Adrenal gland (tissue), 12 donors: Measurements from ENCODE around the gene TMEM256. TPM values are rescaled to one million over a fixed set of nuclear protein-coding genes. Genes with fewer than 3 reads are reported as not detected.

Experiments
- DNase-seq, 7 donors: peaks; one replicate each; pipeline ENCODE4 v3.0.0-alpha.2; 2019 to 2020
- H3K27ac ChIP-seq, 5 donors: fragments of 200-600 bp; sonication (generic) in 4 of 5; 1 replicate in 3 of 5; 2 replicates in 2 of 5; pipeline versions ENCODE4 v1.5.1 to v1.8.0; 2016 to 2020; ENCODE audit warnings: mild to moderate bottlenecking in 1 of 5
- H3K27me3 ChIP-seq: fragments of 200-600 bp; 2 replicates; pipeline ENCODE4 v1.8.0; 2021
- H3K36me3 ChIP-seq, 2 donors: fragments of 200-600 bp; replicated peaks in 1 of 2; 1 replicate in 1 of 2; 2 replicates in 1 of 2; pipeline versions ENCODE4 v1.5.1 to v1.8.0; 2018 to 2022
- H3K4me1 ChIP-seq, 2 donors: fragments of 200-600 bp; replicated peaks in 1 of 2; 1 replicate in 1 of 2; 2 replicates in 1 of 2; pipeline versions ENCODE4 v1.5.1 to v1.8.0; 2018 to 2021
- H3K4me3 ChIP-seq, 4 donors: fragments of 200-600 bp; sonication (generic) in 3 of 4; one replicate each; pipeline ENCODE4 v1.5.1; 2016 to 2018
- H3K9me3 ChIP-seq, 3 donors: fragments of 200-600 bp; sonication (generic) in 1 of 3; replicated peaks in 1 of 3; 1 replicate in 2 of 3; 2 replicates in 1 of 3; pipeline versions ENCODE4 v1.5.1 to v1.8.0; 2016 to 2021
- CTCF ChIP-seq, 6 experiments: fragments of 450-650 bp in 4 of 6; fragments of 200-600 bp in 2 of 6; sonication (generic) in 1 of 6; IDR thresholded peaks; 1 replicate in 5 of 6; 2 replicates in 1 of 6; pipeline versions ENCODE4 v1.5.1 to v1.8.0; 2016 to 2021; ENCODE audit warnings: antibody characterized with exemption in 6 of 6, mild to moderate bottlenecking in 2 of 6, moderate library complexity in 1 of 6
- POLR2A ChIP-seq, 2 donors: fragments of 450-650 bp; IDR thresholded peaks; one replicate each; pipeline ENCODE4 v1.6.1; 2017; ENCODE audit warnings: antibody characterized with exemption in 2 of 2, mild to moderate bottlenecking in 2 of 2, moderate library complexity in 1 of 2
- WGBS, 4 donors: extraction: QIAGEN DNeasy Blood & Tissue Kit in 2 of 4; methylation state at CpG; one replicate each; pipeline versions ENCODE4 v1.1.5 to v1.1.7; 2013 to 2017; 5-methylcytosine and 5-hydroxymethylcytosine counted together
- intact Hi-C, 2 donors: fragments of 100-400 bp; cut with DNase I; formaldehyde crosslinking; loops; one replicate each; pipeline versions ENCODE4 v1.14.1 to v1.15.0; 2022 to 2023
- polyA plus RNA-seq, 3 donors: library from polyadenylated mRNA; stranded (reverse); fragments of 200-250 nt in 2 of 3; fragments of 350-450 nt in 1 of 3; fragmentation: Illumina TruSeq in 1 of 3; extraction: RNeasy Lipid Tissue Mini Kit (QIAGEN cat#74804) in 1 of 3; gene quantifications; one replicate each; pipeline ENCODE4 v1.2.3, GENCODE V29; 2013 to 2014
- total RNA-seq, 9 donors: library from RNA; depleted of rRNA in 4 of 9; stranded (reverse); fragments of >200 nt in 4 of 9; fragments of 120-200 nt in 1 of 9; fragmentation: NEBNext Ultra II Directional in 1 of 9; extraction: Animal tissue kit (Norgen Biotek cat#: 25700) in 1 of 9; gene quantifications; one replicate each; pipeline versions ENCODE4 v1.1.0 to v1.2.4, GENCODE V29; 2013 to 2023
- donor health status: healthy with polysubstance abuse.
- donor health status: Bipolar disorder and iron deficiency.
- donor health status: DM: yes; HTN: yes; CAD: no.
- donor health status: DM: no; HTN: no; CAD: no.
- donor health status: DM: no; HTN: no; CAD: no.
- donor health status: DM: yes; HTN: yes; CAD: no.

The TMEM256 gene
- total and polyA plus RNA-seq, 12 donors: 48.5 to 334 (median 93.2) TPM

GRCh38 chr17:7436556-7437368 lies 32.9 kb upstream of the TMEM256 start:
- Histone ChIP-seq H3K4me1 (peaks cover 50 to 52% of the 10 kb centered on the region in 2 donors), H3K27me3 (no peaks in the 10 kb centered on the region), H3K4me3 (peak overlapping the region in 2 of 4 donors; percentile 30 to 62), H3K9me3 (no peaks in the 10 kb centered on the region), H3K27ac (peak overlapping the region; percentile 78 to 94 (median 90)), H3K36me3 (no peaks in the 10 kb centered on the region)
- DNase-seq: peak; percentile 83 to 91 (median 86)
- TF ChIP-seq POLR2A (IDR thresholded peaks at IDR 0.05) (peak; percentile 52 to 86), CTCF (IDR thresholded peaks at IDR 0.05) (peak; percentile 22 to 94 (median 72))
- WGBS, 4 donors: 0 to 6% (median 2%) methylated on average over 20 to 92 of the region's 92 CpGs
- intact Hi-C loops: loop anchor here (5.0 kb wide), 2 partner anchors 41 to 126 kb away; partner anchors contain the start of genes SENP3 (in 1 of the 2) and ZBTB4 (in 1 of the 2)

- TF ChIP-seq CTCF (IDR thresholded peaks at IDR 0.05) (peak in 1 of 6 experiments; percentile 19), POLR2A (IDR thresholded peaks at IDR 0.05) (peak in 1 of 2 donors; percentile 53)
- no peaks in the 10 kb centered on the region for H3K27me3 ChIP-seq
- intact Hi-C loops: loop anchor here (2.0 to 5.0 kb wide), 3 partner anchors 41 to 126 kb away; partner anchors contain the start of genes SENP3 (in 1 of the 2) and ZBTB4 (in 1 of the 2)
- peak overlapping the region in 3 of 4 donors; percentile 17 to 62 (median 40) for H3K4me3 ChIP-seq
- peak; percentile 57 to 77 (median 73) for DNase-seq
- peaks cover 44 to 47% of the 10 kb centered on the region in 2 donors for H3K4me1 ChIP-seq
- peak overlapping the region; percentile 78 to 94 (median 90) for H3K27ac ChIP-seq
- H3K9me3 ChIP-seq: no peaks in the 10 kb centered on the region
- 3 to 7% (median 7%) methylated on average over 17 to 49 of the region's 49 CpGs for WGBS, 4 donors
- H3K36me3 ChIP-seq: no peaks in the 10 kb centered on the region
These were observed 32.0 kb upstream of the TMEM256 start for GRCh38 chr17:7435676-7436555.

- no peaks in the 10 kb centered on the region for H3K27me3 ChIP-seq
- H3K9me3 ChIP-seq: no peaks in the 10 kb centered on the region
- no peak for DNase-seq
- H3K36me3 ChIP-seq: no peaks in the 10 kb centered on the region
- peaks cover 17 to 23% of the 10 kb centered on the region in 2 donors for H3K4me1 ChIP-seq
- H3K27ac ChIP-seq: no peak overlapping the region
- no peak overlapping the region for H3K4me3 ChIP-seq
- intact Hi-C loops: loop anchor here in 1 of 2 donors (5.0 kb wide), 1 partner anchor 75 kb away; the partner anchor contains the start of gene TMEM95
- TF ChIP-seq CTCF (IDR thresholded peaks at IDR 0.05): no peak
- no peak for TF ChIP-seq POLR2A (IDR thresholded peaks at IDR 0.05)
- 83 to 91% (median 90%) methylated on average over 10 to 11 of the region's 11 CpGs for WGBS, 4 donors
These were observed 28.4 kb upstream of the TMEM256 start for GRCh38 chr17:7432296-7432695.
